ENCODE measurements around the gene GET4. TPM values are rescaled to one million over a fixed set of nuclear protein-coding genes. Genes with fewer than 3 reads are reported as not detected.

Gene GET4
- total RNA-seq, 3 donors from 2014 or later (not counting 1 experiment from before 2014, with no cell fraction given): 69.3 to 81.6 (median 73.2) TPM

DNA sequence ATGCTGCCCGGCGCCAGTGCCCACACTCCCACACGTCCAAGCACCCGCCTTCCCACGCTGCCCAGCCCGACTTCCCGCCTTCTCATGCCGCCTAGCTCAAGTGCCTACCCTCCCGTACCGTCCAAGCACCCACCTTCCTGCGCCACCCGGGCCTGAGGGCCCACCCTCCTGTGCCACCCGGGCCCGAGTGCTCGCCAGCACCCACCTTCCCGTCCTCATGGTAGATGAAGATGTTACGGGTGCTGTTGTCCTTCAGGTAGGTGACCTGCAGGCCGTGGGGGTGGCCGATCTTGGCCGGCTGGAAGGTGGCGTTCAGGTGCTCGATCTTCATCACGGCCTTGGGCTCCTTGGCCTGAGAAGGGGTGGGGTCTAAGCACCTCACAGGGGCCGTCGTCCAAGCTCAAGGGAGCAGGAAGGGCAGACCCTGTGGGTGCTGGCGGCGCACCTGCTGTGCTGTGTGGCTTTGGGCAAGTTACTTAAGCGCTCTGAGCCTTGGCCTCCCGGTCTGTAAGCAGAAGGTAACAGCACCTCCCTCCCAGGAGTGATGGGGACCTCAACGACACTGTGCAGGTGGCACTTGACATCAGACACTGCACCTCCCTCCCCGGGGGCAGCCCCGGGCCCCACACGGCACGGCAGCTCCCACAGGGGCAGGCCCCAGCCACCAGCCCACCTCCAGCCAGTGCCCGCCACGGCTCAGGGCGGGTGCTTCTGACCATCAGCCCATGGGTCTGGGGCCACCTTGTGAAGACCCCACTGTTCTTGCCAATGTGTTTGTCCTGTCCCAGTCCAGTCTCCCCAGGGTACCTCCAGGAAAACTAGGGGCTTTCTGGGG lies 27.8 kb downstream of the GET4 start:
- Histone ChIP-seq H3K4me3 (ENCODE audit: low read length) (no peak overlapping the region), H3K36me3 (ENCODE audit: control insufficient read depth, insufficient read depth, low read length) (peaks cover 11% of the 10 kb centered on the region), H3K9me3 (ENCODE audit: control insufficient read depth, insufficient read depth, low read length) (no peaks in the 10 kb centered on the region), H3K27ac (ENCODE audit: low read length) (no peak overlapping the region), H3K4me1 (ENCODE audit: control insufficient read depth, insufficient read depth, low read length) (peaks cover 15% of the 10 kb centered on the region), H3K27me3 (ENCODE audit: control insufficient read depth, insufficient read depth, low read length) (no peaks in the 10 kb centered on the region)
- Mint-ChIP-seq H3K36me3 (no peaks in the 10 kb centered on the region), H3K9me3 (no peaks in the 10 kb centered on the region), H3K27ac (no peak overlapping the region), H3K27me3 (ENCODE audit: low read depth in 2 of 2) (no peaks in the 10 kb centered on the region), H3K4me3 (no peak overlapping the region), H3K4me1 (peaks cover 0 to 27% of the 10 kb centered on the region in 2 donors)
- intact Hi-C loops (cut with micrococcal nuclease): no loop called here
- WGBS (ENCODE audit: insufficient coverage): 92% methylated on average over 37 of the region's 37 CpGs
- no peak for DNase-seq
- TF ChIP-seq CTCF (IDR thresholded peaks at IDR 0.05): no peak
- no peak for ATAC-seq

GRCh38 chr7:904847-905246 lies 28.5 kb downstream of the GET4 start:
- peaks cover 2 to 32% of the 10 kb centered on the region in 2 donors for H3K4me1 Mint-ChIP-seq
- Histone ChIP-seq H3K27me3 (ENCODE audit: control insufficient read depth, insufficient read depth, low read length) (no peaks in the 10 kb centered on the region), H3K9me3 (ENCODE audit: control insufficient read depth, insufficient read depth, low read length) (no peaks in the 10 kb centered on the region), H3K36me3 (ENCODE audit: control insufficient read depth, insufficient read depth, low read length) (peaks cover 4% of the 10 kb centered on the region), H3K27ac (ENCODE audit: low read length) (no peak overlapping the region), H3K4me1 (ENCODE audit: control insufficient read depth, insufficient read depth, low read length) (peaks cover 21% of the 10 kb centered on the region), H3K4me3 (ENCODE audit: low read length) (no peak overlapping the region)
- DNase-seq: no peak
- H3K9me3 Mint-ChIP-seq: no peaks in the 10 kb centered on the region
- no peak for ATAC-seq
- 89% methylated on average over 20 of the region's 20 CpGs for WGBS (ENCODE audit: insufficient coverage)
- TF ChIP-seq CTCF (IDR thresholded peaks at IDR 0.05): no peak
- H3K27ac Mint-ChIP-seq: no peak overlapping the region
- no peaks in the 10 kb centered on the region for H3K36me3 Mint-ChIP-seq
- H3K27me3 Mint-ChIP-seq (ENCODE audit: low read depth in 2 of 2): no peaks in the 10 kb centered on the region
- intact Hi-C loops (cut with micrococcal nuclease): loop anchor here (5.0 kb wide), 1 partner anchor 1617 kb away; no protein-coding TSS in a partner anchor
- no peak overlapping the region for H3K4me3 Mint-ChIP-seq

- Histone ChIP-seq H3K36me3 (ENCODE audit: control insufficient read depth, insufficient read depth, low read length) (no peaks in the 10 kb centered on the region), H3K27ac (ENCODE audit: low read length) (no peak overlapping the region), H3K4me3 (ENCODE audit: low read length) (no peak overlapping the region), H3K9me3 (ENCODE audit: control insufficient read depth, insufficient read depth, low read length) (no peaks in the 10 kb centered on the region), H3K27me3 (ENCODE audit: control insufficient read depth, insufficient read depth, low read length) (no peaks in the 10 kb centered on the region), H3K4me1 (ENCODE audit: control insufficient read depth, insufficient read depth, low read length) (peaks cover 31% of the 10 kb centered on the region)
- Mint-ChIP-seq H3K9me3 (no peaks in the 10 kb centered on the region), H3K4me3 (no peak overlapping the region), H3K4me1 (peaks cover 8 to 47% of the 10 kb centered on the region in 2 donors), H3K27me3 (ENCODE audit: low read depth in 2 of 2) (no peaks in the 10 kb centered on the region), H3K36me3 (no peaks in the 10 kb centered on the region), H3K27ac (peak overlapping the region in 1 of 2 donors; percentile 64)
- 91% methylated on average over 8 of the region's 10 CpGs for WGBS (ENCODE audit: insufficient coverage)
- DNase-seq: no peak
- intact Hi-C loops (cut with micrococcal nuclease): loop anchor here (5.0 kb wide), 1 partner anchor 1616 kb away; no protein-coding TSS in a partner anchor
- peak; percentile 2 to 39 (median 35) for ATAC-seq
- TF ChIP-seq CTCF (IDR thresholded peaks at IDR 0.05): no peak
Observed at GRCh38 chr7:906776-907157, 30.4 kb downstream of the GET4 start.

All from natural killer cell (primary cell).